K562 (cell line): ENCODE results near the gene SLC30A3.

Source experiments
- E2F1 ChIP-seq: sonication (generic); formaldehyde crosslinking; IDR thresholded peaks from 2 replicates; pipeline ENCODE4 v1.8.1; 2023; ENCODE audit warnings: mild to moderate bottlenecking, missing genetic modification reagents, moderate library complexity
- FOXA3 ChIP-seq, 2 experiments: fragments of 450-650 bp in 1 of 2; sonication (generic) in 1 of 2; formaldehyde crosslinking; IDR thresholded peaks in 1 of 2; conservative IDR thresholded peaks in 1 of 2; 2 replicates each; pipeline versions ENCODE4 v1.4.0 to v1.8.0; 2020 to 2022; ENCODE audit warnings: mild to moderate bottlenecking in 2 of 2, missing genetic modification reagents in 1 of 2
- POLR2AphosphoS5 ChIP-seq: IDR thresholded peaks from 2 replicates; pipeline ENCODE4 v1.6.1; 2011; ENCODE audit warnings: mild to moderate bottlenecking, low read depth, low read length, moderate library complexity; ENCODE audit not compliant: control insufficient read depth, insufficient read depth
- SLC30A9 ChIP-seq: fragments of 250-450 bp; sonication (Bioruptor Pico); IDR thresholded peaks from 2 replicates; pipeline ENCODE4 v1.8.0; 2022; ENCODE audit warnings: mild to moderate bottlenecking, moderate library complexity

- no peak for TF ChIP-seq E2F1 (CRISPR knock-in tag)
- no peak for TF ChIP-seq SLC30A9
- TF ChIP-seq POLR2AphosphoS5 = no peak
- TF ChIP-seq FOXA3 (CRISPR knock-in tag; conservative IDR thresholded peaks at IDR 0.05 in 1 of 2, IDR thresholded peaks at IDR 0.05 in 1 of 2) = no peak
Observed at GRCh38 chr2:27206346-27206745, 56.5 kb downstream of the SLC30A3 start.
